Kidney epithelial cell (primary cell): Measurements from ENCODE around the gene PIK3C3. TPM values are rescaled to one million over a fixed set of nuclear protein-coding genes. Genes with fewer than 3 reads are reported as not detected.

Source experiments
- DNase-seq: peaks from one replicate; pipeline ENCODE4 v3.0.0-alpha.2; 2010; ENCODE audit warnings: low read depth
- H3K27me3 ChIP-seq: 2 replicates; pipeline ENCODE4 v1.6.0; 2011; ENCODE audit warnings: low read length; ENCODE audit not compliant: control insufficient read depth, insufficient read depth
- H3K36me3 ChIP-seq: 2 replicates; pipeline ENCODE4 v1.5.1; 2011; ENCODE audit warnings: low read length; ENCODE audit not compliant: control insufficient read depth, insufficient read depth
- H3K4me3 ChIP-seq: 2 replicates; pipeline ENCODE4 v1.5.1; 2011; ENCODE audit warnings: low read depth, mild to moderate bottlenecking, control low read depth, low read length
- CTCF ChIP-seq: IDR thresholded peaks from 2 replicates; pipeline ENCODE4 v1.5.1; 2011; ENCODE audit warnings: mild to moderate bottlenecking, moderate library complexity, low read length, control low read depth, inconsistent platforms; ENCODE audit not compliant: insufficient read depth, poor library complexity, severe bottlenecking
- total RNA-seq: library from RNA; depleted of rRNA; stranded (reverse); fragments of >200 nt; gene quantifications from 2 replicates; pipeline ENCODE4 v1.2.3, GENCODE V29; 2015

PIK3C3 gene
- total RNA-seq, 1 donor from 2014 or later = 58.7 TPM

DNA sequence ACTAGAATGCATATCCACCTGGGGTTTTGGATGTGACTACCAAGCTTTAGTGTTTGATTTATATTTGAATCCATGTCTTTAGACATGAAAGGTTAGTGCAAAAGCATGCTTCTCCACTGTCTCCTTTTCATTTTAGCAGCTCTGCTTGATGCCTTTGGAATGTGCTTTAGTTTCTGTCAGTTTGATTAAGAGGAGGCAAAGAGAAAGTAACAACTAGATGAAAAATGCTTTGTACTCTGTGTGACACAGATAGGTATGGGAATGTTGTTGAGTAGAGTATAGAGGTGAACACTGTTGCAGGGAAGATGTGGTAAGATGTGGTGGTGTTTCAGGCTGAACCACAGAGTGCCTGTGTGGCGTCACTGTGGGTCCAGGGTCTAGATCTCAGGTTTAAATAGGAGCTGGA is 19.8 kb downstream of the PIK3C3 start:
- Histone ChIP-seq H3K27me3 (no peaks in the 10 kb centered on the region), H3K4me3 (no peak overlapping the region), H3K36me3 (no peaks in the 10 kb centered on the region)
- no peak for TF ChIP-seq CTCF
- no peak for DNase-seq

- no peaks in the 10 kb centered on the region for H3K36me3 ChIP-seq
- DNase-seq = no peak
- no peak for TF ChIP-seq CTCF
- no peak overlapping the region for H3K4me3 ChIP-seq
- no peaks in the 10 kb centered on the region for H3K27me3 ChIP-seq
Measured at GRCh38 chr18:41975284-41975683, 20.2 kb downstream of the PIK3C3 start.

DNA sequence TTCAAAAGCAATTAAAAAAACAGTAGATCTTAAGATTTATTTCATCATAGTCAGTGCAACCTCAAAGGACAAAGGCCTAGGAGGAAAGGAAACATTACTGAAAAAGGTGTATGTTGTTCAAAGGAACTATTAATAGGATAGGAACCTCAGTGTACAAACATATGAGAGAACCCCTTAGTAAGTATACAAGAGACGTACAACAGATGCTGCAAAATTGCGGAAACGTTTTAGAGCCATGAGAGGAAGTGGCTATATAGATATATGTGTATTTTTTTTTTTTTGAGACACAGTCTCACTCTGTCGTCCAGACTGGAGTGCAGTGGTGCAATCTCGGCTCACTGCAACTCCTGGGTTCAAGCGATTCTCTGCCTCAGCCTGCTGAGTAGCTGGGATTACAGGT is 22.2 kb downstream of the PIK3C3 start:
- H3K27me3 ChIP-seq = no peaks in the 10 kb centered on the region
- no peaks in the 10 kb centered on the region for H3K36me3 ChIP-seq
- H3K4me3 ChIP-seq = no peak overlapping the region
- no peak for TF ChIP-seq CTCF
- no peak for DNase-seq

GRCh38 chr18:41982942-41983660 is 28.1 kb downstream of the PIK3C3 start:
- no peaks in the 10 kb centered on the region for H3K27me3 ChIP-seq
- H3K4me3 ChIP-seq = no peak overlapping the region
- DNase-seq = no peak
- no peaks in the 10 kb centered on the region for H3K36me3 ChIP-seq
- no peak for TF ChIP-seq CTCF

- no peaks in the 10 kb centered on the region for H3K27me3 ChIP-seq
- H3K36me3 ChIP-seq = no peaks in the 10 kb centered on the region
- no peak for DNase-seq
- no peak for TF ChIP-seq CTCF
- H3K4me3 ChIP-seq = no peak overlapping the region
Measured at GRCh38 chr18:41985914-41986313, 30.9 kb downstream of the PIK3C3 start.

DNA sequence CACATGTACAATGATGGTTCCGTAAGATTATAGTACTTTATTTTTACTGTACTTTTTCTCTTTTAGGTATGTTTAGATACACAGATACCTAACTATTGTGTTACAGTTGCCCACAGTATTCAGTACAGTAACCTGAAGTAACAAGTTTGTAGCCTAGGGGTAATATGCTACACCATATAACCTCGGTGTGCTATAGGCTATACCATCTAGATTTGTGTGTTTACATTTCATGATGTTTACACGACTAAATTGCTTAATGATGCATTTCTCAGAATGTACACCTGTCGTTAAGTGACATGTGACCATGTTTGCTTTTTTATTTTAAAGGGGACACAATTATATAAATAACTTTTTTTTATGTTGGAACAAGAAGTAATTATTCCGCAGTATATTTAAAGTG is 34.5 kb downstream of the PIK3C3 start:
- Histone ChIP-seq H3K27me3 (no peaks in the 10 kb centered on the region), H3K36me3 (no peaks in the 10 kb centered on the region), H3K4me3 (no peak overlapping the region)
- no peak for DNase-seq
- no peak for TF ChIP-seq CTCF
